HepG2 (cell line): ENCODE measurements around the gene ATP2A2. TPM values are rescaled to one million over a fixed set of nuclear protein-coding genes. Genes with fewer than 3 reads are reported as not detected.

ENCODE experiments used
- ARID3A ChIP-seq: IDR thresholded peaks from 2 replicates; pipeline ENCODE4 v1.6.1; 2012; ENCODE audit warnings: low read depth, low read length, improper control_type of control experiment
- ARID5B ChIP-seq: IDR thresholded peaks from 2 replicates; pipeline ENCODE4 v1.4.0; 2020; ENCODE audit warnings: mild to moderate bottlenecking, missing genetic modification reagents
- EP300 ChIP-seq, 3 experiments: sonication (generic) in 1 of 3; formaldehyde crosslinking in 1 of 3; IDR thresholded peaks; 2 replicates each; pipeline versions ENCODE4 v1.5.1 to v1.6.1; 2011 to 2020; ENCODE audit warnings: low read depth in 2 of 3, low read length in 2 of 3, borderline replicate concordance in 1 of 3, improper control_type of control experiment in 1 of 3, mild to moderate bottlenecking in 1 of 3, missing genetic modification reagents in 1 of 3, moderate library complexity in 1 of 3
- FOXA3 ChIP-seq: IDR thresholded peaks from 2 replicates; pipeline ENCODE4 v1.6.1; 2016; ENCODE audit warnings: missing genetic modification reagents, missing compliant biosample characterization
- MEIS2 ChIP-seq: sonication (generic); formaldehyde crosslinking; IDR thresholded peaks from 2 replicates; pipeline ENCODE4 v1.9.0; 2021; ENCODE audit warnings: mild to moderate bottlenecking, missing genetic modification reagents
- MYPOP ChIP-seq: sonication (generic); formaldehyde crosslinking; IDR thresholded peaks from 2 replicates; pipeline ENCODE4 v1.8.1; 2023; ENCODE audit warnings: mild to moderate bottlenecking, moderate library complexity, missing genetic modification reagents
- NFYC ChIP-seq: IDR thresholded peaks from 2 replicates; pipeline ENCODE4 v1.6.1; 2016; ENCODE audit warnings: missing genetic modification reagents, missing compliant biosample characterization
- RCOR2 ChIP-seq: IDR thresholded peaks from 2 replicates; pipeline ENCODE4 v1.6.1; 2016; ENCODE audit warnings: missing biosample characterization, missing genetic modification reagents
- ZFYVE20 ChIP-seq: sonication (generic); formaldehyde crosslinking; IDR thresholded peaks from 2 replicates; pipeline ENCODE4 v1.8.0; 2023; ENCODE audit warnings: low read depth, mild to moderate bottlenecking, moderate library complexity, missing genetic modification reagents, borderline replicate concordance
- ZHX2 ChIP-seq, 2 experiments: sonication (generic) in 1 of 2; formaldehyde crosslinking in 1 of 2; IDR thresholded peaks; 2 replicates each; pipeline versions ENCODE4 v1.6.1 to v1.9.0; 2014 to 2022; ENCODE audit warnings: antibody characterized with exemption in 1 of 2, borderline replicate concordance in 1 of 2, inconsistent platforms in 1 of 2, low read depth in 1 of 2, missing genetic modification reagents in 1 of 2
- ZNF431 ChIP-seq: sonication (generic); formaldehyde crosslinking; IDR thresholded peaks from 2 replicates; pipeline ENCODE4 v1.9.0; 2022; ENCODE audit warnings: missing genetic modification reagents, low read depth, mild to moderate bottlenecking, borderline replicate concordance
- ZNF607 ChIP-seq: sonication (generic); formaldehyde crosslinking; IDR thresholded peaks from 2 replicates; pipeline ENCODE4 v1.5.1; 2020; ENCODE audit warnings: missing genetic modification reagents, mild to moderate bottlenecking, borderline replicate concordance
- ZNF703 ChIP-seq: sonication (generic); formaldehyde crosslinking; IDR thresholded peaks from 2 replicates; pipeline ENCODE4 v1.5.1; 2020; ENCODE audit warnings: missing genetic modification reagents, mild to moderate bottlenecking, moderate library complexity, borderline replicate concordance
- ZNF775 ChIP-seq: sonication (generic); formaldehyde crosslinking; IDR thresholded peaks from 2 replicates; pipeline ENCODE4 v1.4.0; 2020; ENCODE audit warnings: missing genetic modification reagents, mild to moderate bottlenecking, moderate library complexity, borderline replicate concordance
- ZNF792 ChIP-seq: IDR thresholded peaks from 2 replicates; pipeline ENCODE4 v1.6.1; 2016
- ZSCAN12 ChIP-seq: sonication (generic); formaldehyde crosslinking; IDR thresholded peaks from 2 replicates; pipeline ENCODE4 v1.9.0; 2021; ENCODE audit warnings: mild to moderate bottlenecking, missing genetic modification reagents
- polyA plus RNA-seq, 8 experiments: library from polyadenylated mRNA; depleted of rRNA in 3 of 8; stranded (reverse) in 7 of 8; unstranded in 1 of 8; fragments of >200 nt; fragmentation: Illumina TruSeq in 4 of 8; extraction: Trizol in 4 of 8; gene quantifications; 2 replicates each; pipeline versions ENCODE4 v1.2.1 to v1.2.3, GENCODE V29; 2011 to 2016; ENCODE audit warnings: low read depth in 4 of 8, missing spikeins in 1 of 8, mixed read lengths in 1 of 8; ENCODE audit not compliant: insufficient read depth in 1 of 8
- total RNA-seq, 5 experiments: library from RNA; depleted of rRNA; stranded (reverse); fragments of >200 nt; fragmentation: Illumina TruSeq; extraction: Trizol; gene quantifications; 2 replicates each; pipeline ENCODE4 v1.2.3, GENCODE V29; 2016; ENCODE audit warnings: low read depth in 1 of 5

Gene ATP2A2
- total and polyA plus RNA-seq, 2 of the 13 experiments (the other 11 are each of a cell fraction or from before 2014, with no cell fraction given): 35.4 to 85.5 TPM

- TF ChIP-seq ARID3A (peak; percentile 88; the same call in 1 of the 2 replicates), ZFYVE20 (CRISPR knock-in tag) (no peak), ZNF775 (CRISPR knock-in tag) (no peak), ARID5B (CRISPR knock-in tag) (peak; percentile 73), RCOR2 (peak; percentile 65; the same call in 1 of the 2 replicates), ZNF703 (CRISPR knock-in tag) (no peak), ZNF431 (no peak), FOXA3 (CRISPR knock-in tag) (peak; percentile 44), MEIS2 (CRISPR knock-in tag) (no peak), MYPOP (CRISPR knock-in tag) (no peak), ZNF792 (CRISPR knock-in tag) (no peak), ZNF607 (CRISPR knock-in tag) (no peak), NFYC (CRISPR knock-in tag) (0 out of 2 replicates have a peak, but pooled peaks have one; percentile 7), ZHX2 (IDR thresholded peaks at IDR 0.05; ENCODE audit: low read depth) (0 out of 2 replicates have a peak, but pooled peaks have one; percentile 40), ZHX2 (CRISPR knock-in tag; IDR thresholded peaks at IDR 0.05; ENCODE audit: borderline replicate concordance) (no peak), ZSCAN12 (CRISPR knock-in tag) (no peak), EP300 (IDR thresholded peaks at IDR 0.05; ENCODE audit: low read depth in 2 of 2, low read length in 2 of 2) (peak; percentile 88 to 91), EP300 (CRISPR knock-in tag; IDR thresholded peaks at IDR 0.05; ENCODE audit: borderline replicate concordance) (peak; percentile 76)
These were observed 64.2 kb downstream of the ATP2A2 start (continued) for GRCh38 chr12:110345176-110345661.
